Mammary epithelial cell (primary cell): Measurements from ENCODE around the gene ZNF536.

Experiments
- EZH2 ChIP-seq: IDR thresholded peaks from 2 replicates; pipeline ENCODE4 v1.6.1; 2012; ENCODE audit warnings: low read length, inconsistent platforms, borderline replicate concordance
- TF ChIP-seq, protein P1 (sequence below), 2 donors: IDR thresholded peaks in 1 of 2; conservative IDR thresholded peaks in 1 of 2; 2 replicates each; pipeline ENCODE4 v1.5.1; 2011 to 2012; ENCODE audit warnings: inconsistent platforms in 2 of 2, low read length in 2 of 2, mild to moderate bottlenecking in 2 of 2, control low read depth in 1 of 2, low read depth in 1 of 2; ENCODE audit not compliant: insufficient read depth in 1 of 2; ENCODE audit errors: extremely low read depth in 1 of 2

DNA sequence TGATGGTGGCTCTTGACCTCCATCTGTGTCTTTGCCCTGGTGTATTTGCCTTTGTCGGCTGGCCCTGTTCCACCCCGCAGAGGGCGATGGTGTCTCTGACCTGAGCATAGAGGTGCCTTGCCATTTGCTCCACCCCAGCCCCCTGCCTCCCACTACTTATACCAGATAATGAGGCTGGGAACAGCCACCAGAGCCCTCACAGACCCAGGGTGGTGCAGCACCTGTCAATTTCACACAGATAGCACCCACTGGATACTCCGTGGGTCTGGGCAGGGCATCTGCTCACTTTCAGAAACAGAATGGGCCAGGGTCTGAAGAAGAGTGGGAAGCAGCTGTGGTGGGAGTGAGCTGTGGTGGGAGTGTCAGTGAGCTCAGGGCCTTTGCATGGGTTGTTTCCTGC, 4.1 kb downstream of the ZNF536 start:
- TF ChIP-seq, protein P1, sequence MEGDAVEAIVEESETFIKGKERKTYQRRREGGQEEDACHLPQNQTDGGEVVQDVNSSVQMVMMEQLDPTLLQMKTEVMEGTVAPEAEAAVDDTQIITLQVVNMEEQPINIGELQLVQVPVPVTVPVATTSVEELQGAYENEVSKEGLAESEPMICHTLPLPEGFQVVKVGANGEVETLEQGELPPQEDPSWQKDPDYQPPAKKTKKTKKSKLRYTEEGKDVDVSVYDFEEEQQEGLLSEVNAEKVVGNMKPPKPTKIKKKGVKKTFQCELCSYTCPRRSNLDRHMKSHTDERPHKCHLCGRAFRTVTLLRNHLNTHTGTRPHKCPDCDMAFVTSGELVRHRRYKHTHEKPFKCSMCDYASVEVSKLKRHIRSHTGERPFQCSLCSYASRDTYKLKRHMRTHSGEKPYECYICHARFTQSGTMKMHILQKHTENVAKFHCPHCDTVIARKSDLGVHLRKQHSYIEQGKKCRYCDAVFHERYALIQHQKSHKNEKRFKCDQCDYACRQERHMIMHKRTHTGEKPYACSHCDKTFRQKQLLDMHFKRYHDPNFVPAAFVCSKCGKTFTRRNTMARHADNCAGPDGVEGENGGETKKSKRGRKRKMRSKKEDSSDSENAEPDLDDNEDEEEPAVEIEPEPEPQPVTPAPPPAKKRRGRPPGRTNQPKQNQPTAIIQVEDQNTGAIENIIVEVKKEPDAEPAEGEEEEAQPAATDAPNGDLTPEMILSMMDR (conservative IDR thresholded peaks at IDR 0.05 in 1 of 2, IDR thresholded peaks at IDR 0.05 in 1 of 2; ENCODE audit: extremely low read depth in 1 of 2, insufficient read depth in 1 of 2, low read depth in 1 of 2, low read length in 2 of 2) = no peak
- no peak for TF ChIP-seq EZH2
